Ishikawa (cell line): ENCODE data around the gene HIVEP1.

Experiments
- CEBPB ChIP-seq: IDR thresholded peaks from 2 replicates; pipeline ENCODE4 v1.6.1; 2012
- CREB1 ChIP-seq: IDR thresholded peaks from 2 replicates; pipeline ENCODE4 v1.6.1; 2012; ENCODE audit warnings: low read depth
- EGR1 ChIP-seq: IDR thresholded peaks from 2 replicates; pipeline ENCODE4 v1.6.1; 2012
- EP300 ChIP-seq: IDR thresholded peaks from 2 replicates; pipeline ENCODE4 v1.6.1; 2012; ENCODE audit warnings: borderline replicate concordance
- FOXM1 ChIP-seq: IDR thresholded peaks from 2 replicates; pipeline ENCODE4 v1.6.1; 2012; ENCODE audit warnings: low read depth, borderline replicate concordance
- NFIC ChIP-seq: IDR thresholded peaks from 2 replicates; pipeline ENCODE4 v1.6.1; 2012
- RAD21 ChIP-seq: IDR thresholded peaks from 2 replicates; pipeline ENCODE4 v1.6.1; 2012; ENCODE audit warnings: low read depth
- TAF1 ChIP-seq: IDR thresholded peaks from 2 replicates; pipeline ENCODE4 v1.6.1; 2012; ENCODE audit warnings: low read depth, mild to moderate bottlenecking
- TCF12 ChIP-seq: IDR thresholded peaks from 2 replicates; pipeline ENCODE4 v1.6.1; 2012; ENCODE audit warnings: low read depth
- TEAD4 ChIP-seq: IDR thresholded peaks from 2 replicates; pipeline ENCODE4 v1.6.1; 2012
- YY1 ChIP-seq: IDR thresholded peaks from 2 replicates; pipeline ENCODE4 v1.6.1; 2012; ENCODE audit warnings: low read depth
- ZBTB7A ChIP-seq: IDR thresholded peaks from 2 replicates; pipeline ENCODE4 v1.6.1; 2012; ENCODE audit warnings: low read depth
- TF ChIP-seq, protein P1 (sequence below): IDR thresholded peaks from 2 replicates; pipeline ENCODE4 v1.6.1; 2012
- TF ChIP-seq, protein P2 (sequence below): IDR thresholded peaks from 2 replicates; pipeline ENCODE4 v1.6.1; 2012
- TF ChIP-seq, protein P3 (sequence below): IDR thresholded peaks from 2 replicates; pipeline ENCODE4 v1.6.1; 2012; ENCODE audit warnings: low read depth, mild to moderate bottlenecking

Gene HIVEP1

DNA sequence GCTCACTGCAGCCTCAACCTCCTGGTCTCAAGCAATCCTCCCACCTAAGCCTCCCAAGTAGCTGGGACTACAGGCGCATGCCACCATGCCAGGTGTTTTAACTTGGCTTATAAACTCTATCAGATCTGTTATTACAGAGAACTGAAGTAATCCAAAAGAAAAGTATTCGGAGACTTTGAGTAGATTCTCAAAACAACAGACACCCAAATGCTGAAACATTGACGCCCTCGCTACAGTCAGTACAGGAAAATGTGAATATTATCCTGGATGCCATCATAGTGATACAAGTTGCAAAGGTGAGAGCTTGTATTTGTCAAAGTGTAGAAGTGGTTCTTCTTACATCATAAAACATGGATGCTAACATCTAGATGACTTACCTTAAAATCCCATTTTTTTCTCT lies 169.4 kb downstream of the HIVEP1 start:
- TF ChIP-seq, protein P1, sequence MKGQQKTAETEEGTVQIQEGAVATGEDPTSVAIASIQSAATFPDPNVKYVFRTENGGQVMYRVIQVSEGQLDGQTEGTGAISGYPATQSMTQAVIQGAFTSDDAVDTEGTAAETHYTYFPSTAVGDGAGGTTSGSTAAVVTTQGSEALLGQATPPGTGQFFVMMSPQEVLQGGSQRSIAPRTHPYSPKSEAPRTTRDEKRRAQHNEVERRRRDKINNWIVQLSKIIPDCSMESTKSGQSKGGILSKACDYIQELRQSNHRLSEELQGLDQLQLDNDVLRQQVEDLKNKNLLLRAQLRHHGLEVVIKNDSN: no peak
- TF ChIP-seq FOXM1: no peak
- TF ChIP-seq, protein P2, sequence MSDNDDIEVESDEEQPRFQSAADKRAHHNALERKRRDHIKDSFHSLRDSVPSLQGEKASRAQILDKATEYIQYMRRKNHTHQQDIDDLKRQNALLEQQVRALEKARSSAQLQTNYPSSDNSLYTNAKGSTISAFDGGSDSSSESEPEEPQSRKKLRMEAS: no peak
- no peak for TF ChIP-seq TAF1
- no peak for TF ChIP-seq TEAD4
- TF ChIP-seq NFIC: no peak
- no peak for TF ChIP-seq EP300
- TF ChIP-seq, protein P3, sequence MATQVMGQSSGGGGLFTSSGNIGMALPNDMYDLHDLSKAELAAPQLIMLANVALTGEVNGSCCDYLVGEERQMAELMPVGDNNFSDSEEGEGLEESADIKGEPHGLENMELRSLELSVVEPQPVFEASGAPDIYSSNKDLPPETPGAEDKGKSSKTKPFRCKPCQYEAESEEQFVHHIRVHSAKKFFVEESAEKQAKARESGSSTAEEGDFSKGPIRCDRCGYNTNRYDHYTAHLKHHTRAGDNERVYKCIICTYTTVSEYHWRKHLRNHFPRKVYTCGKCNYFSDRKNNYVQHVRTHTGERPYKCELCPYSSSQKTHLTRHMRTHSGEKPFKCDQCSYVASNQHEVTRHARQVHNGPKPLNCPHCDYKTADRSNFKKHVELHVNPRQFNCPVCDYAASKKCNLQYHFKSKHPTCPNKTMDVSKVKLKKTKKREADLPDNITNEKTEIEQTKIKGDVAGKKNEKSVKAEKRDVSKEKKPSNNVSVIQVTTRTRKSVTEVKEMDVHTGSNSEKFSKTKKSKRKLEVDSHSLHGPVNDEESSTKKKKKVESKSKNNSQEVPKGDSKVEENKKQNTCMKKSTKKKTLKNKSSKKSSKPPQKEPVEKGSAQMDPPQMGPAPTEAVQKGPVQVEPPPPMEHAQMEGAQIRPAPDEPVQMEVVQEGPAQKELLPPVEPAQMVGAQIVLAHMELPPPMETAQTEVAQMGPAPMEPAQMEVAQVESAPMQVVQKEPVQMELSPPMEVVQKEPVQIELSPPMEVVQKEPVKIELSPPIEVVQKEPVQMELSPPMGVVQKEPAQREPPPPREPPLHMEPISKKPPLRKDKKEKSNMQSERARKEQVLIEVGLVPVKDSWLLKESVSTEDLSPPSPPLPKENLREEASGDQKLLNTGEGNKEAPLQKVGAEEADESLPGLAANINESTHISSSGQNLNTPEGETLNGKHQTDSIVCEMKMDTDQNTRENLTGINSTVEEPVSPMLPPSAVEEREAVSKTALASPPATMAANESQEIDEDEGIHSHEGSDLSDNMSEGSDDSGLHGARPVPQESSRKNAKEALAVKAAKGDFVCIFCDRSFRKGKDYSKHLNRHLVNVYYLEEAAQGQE: no peak
- no peak for TF ChIP-seq TCF12
- TF ChIP-seq EGR1: no peak
- TF ChIP-seq RAD21: no peak
- TF ChIP-seq ZBTB7A: no peak
- no peak for TF ChIP-seq CREB1
- TF ChIP-seq YY1: no peak
- no peak for TF ChIP-seq CEBPB

DNA sequence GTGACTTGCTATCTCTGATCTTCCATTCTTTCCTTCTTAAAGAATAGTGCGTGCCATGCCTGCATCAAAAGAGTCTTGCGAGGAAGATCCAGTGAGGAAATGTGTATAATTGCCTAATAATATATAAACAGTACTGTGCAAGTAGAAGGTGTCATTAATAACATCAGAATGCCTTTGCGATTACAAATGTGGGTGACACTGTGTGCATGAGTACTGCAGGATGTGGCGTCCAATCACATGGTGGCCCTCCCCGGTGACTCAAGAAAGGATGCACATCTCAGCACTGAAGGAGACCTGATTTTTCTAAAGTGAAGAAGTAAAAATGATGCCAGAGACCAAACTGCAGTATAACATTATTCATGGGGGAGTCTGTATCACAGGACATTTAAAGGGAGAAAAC lies 170.6 kb downstream of the HIVEP1 start:
- no peak for TF ChIP-seq TEAD4
- TF ChIP-seq FOXM1: no peak
- TF ChIP-seq, protein P3: no peak
- TF ChIP-seq, protein P2: no peak

DNA sequence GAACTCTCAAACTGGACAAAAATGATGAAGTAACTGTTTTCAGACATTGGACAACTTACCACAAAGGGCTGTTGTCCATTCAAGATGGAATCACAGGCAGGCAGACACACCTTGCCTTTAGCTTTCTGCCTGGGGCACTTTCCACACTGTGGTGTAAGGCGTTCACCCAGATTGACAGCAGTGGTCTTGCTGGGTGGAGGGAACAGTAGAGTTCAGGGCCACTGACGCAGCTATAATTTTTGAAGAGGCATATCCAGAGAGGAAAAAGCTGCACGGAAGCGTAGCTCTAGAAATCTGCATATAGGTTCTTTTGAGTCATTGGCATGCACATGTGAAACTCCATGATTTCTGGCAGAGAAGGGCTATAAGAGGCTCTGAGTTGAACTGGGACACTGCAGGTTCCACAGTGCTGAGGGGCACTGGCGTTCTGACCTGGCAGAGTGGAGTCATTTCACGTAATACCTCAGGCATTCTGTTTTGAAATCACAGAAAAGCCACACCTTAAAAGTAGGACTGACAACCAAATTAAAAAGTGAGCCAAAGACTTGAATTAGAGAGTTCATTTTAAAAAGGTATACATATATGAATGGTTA lies 173.1 kb downstream of the HIVEP1 start:
- TF ChIP-seq RAD21: no peak
- TF ChIP-seq, protein P2: no peak
- no peak for TF ChIP-seq CEBPB
- TF ChIP-seq, protein P1: no peak
- TF ChIP-seq NFIC: no peak
- TF ChIP-seq EGR1: no peak
- no peak for TF ChIP-seq ZBTB7A
- no peak for TF ChIP-seq TEAD4
- TF ChIP-seq CREB1: no peak
- TF ChIP-seq, protein P3: no peak
- TF ChIP-seq YY1: no peak
- no peak for TF ChIP-seq EP300
- no peak for TF ChIP-seq TCF12
- TF ChIP-seq TAF1: no peak
- TF ChIP-seq FOXM1: no peak

DNA sequence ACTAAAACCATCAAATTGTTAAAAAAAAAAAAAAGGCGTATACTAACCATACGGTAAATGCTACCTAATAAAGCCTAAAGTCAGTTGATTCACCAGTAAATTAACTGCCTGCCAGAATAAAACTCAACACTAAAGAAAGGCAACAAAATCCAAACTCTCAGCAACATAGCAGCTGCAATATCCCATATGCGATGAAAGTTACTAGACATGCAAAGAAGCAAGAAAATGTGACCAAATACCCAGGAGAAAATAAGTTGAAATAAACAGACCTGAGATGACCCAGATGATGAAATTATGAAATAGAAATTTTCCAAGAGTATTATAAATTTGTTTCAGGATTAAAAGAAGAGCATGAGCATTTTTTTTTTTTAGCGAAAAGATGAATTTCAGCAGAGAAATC lies 174.4 kb downstream of the HIVEP1 start:
- TF ChIP-seq RAD21: no peak
- TF ChIP-seq ZBTB7A: no peak
- TF ChIP-seq FOXM1: no peak
- no peak for TF ChIP-seq CREB1
- TF ChIP-seq NFIC: no peak
- TF ChIP-seq TEAD4: no peak

DNA sequence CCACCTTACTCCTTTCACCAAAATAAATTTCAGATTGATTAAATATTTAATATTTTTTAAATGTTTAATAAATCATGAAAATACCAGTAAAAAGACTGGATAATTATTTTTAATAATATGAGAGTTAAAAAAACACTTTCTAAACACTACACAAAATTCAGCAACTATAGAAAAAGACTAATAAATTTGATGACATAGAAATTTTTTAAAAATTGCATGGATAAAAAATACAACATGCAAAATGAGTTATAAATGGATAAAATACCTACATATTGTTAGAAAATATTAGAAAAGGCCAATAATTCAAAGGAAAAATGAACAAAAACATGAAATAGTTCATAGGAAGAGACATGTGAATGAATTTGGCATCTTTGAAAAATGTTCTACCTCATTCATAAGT lies 177.0 kb downstream of the HIVEP1 start:
- no peak for TF ChIP-seq TCF12
- no peak for TF ChIP-seq TAF1
- TF ChIP-seq TEAD4: no peak
